SK-N-SH (cell line): ENCODE measurements around the gene PPP1R1B. TPM values are rescaled to one million over a fixed set of nuclear protein-coding genes. Genes with fewer than 3 reads are reported as not detected.

ENCODE experiments used
- CTCF ChIA-PET: fragments of 300-600, 350-600 bp; formaldehyde crosslinking; extraction: SDS; loops from one replicate; lab custom pipeline; 2021; lab: Yijun Ruan, JAX
- POLR2A ChIA-PET: fragments of 350-600 bp; sonication (Branson Sonifier 250); formaldehyde crosslinking; extraction: SDS; loops from one replicate; lab custom pipeline; 2020; ENCODE audit warnings: antibody characterized with exemption, inconsistent platforms; lab: Yijun Ruan, JAX
- DNase-seq: peaks from one replicate; pipeline ENCODE4 v3.0.0; 2012
- H2AFZ ChIP-seq: fragments of 200-600 bp; sonication (generic); 2 replicates; pipeline ENCODE4 v1.8.1; 2016; ENCODE audit warnings: antibody characterized with exemption, mild to moderate bottlenecking, low read depth
- H3F3A ChIP-seq: fragments of 200-600 bp; sonication (generic); replicated peaks from 2 replicates; pipeline ENCODE3; 2016; ENCODE audit warnings: antibody characterized with exemption, mild to moderate bottlenecking; ENCODE audit not compliant: insufficient read depth
- H3K27ac ChIP-seq, 2 experiments: fragments of 200-500 bp in 1 of 2; fragments of 200-600 bp in 1 of 2; sonication (Bioruptor generic) in 1 of 2; sonication (generic), shearing (Covaris generic) in 1 of 2; 2 replicates each; pipeline versions ENCODE4 v1.5.1 to v1.6.1; 2014 to 2016; ENCODE audit warnings: low read depth in 2 of 2, inconsistent platforms in 1 of 2, low read length in 1 of 2, mild to moderate bottlenecking in 1 of 2, mixed read lengths in 1 of 2
- H3K27me3 ChIP-seq: fragments of 200-600 bp; sonication (generic), shearing (Covaris generic); 2 replicates; pipeline ENCODE4 v1.6.1; 2016; ENCODE audit warnings: mixed run types; ENCODE audit not compliant: insufficient read depth
- H3K36me3 ChIP-seq, 2 experiments: fragments of 200-500 bp in 1 of 2; fragments of 200-600 bp in 1 of 2; sonication (Bioruptor generic) in 1 of 2; sonication (generic) in 1 of 2; replicated peaks in 1 of 2; 2 replicates each; pipeline versions ENCODE3 to v1.5.1; 2014 to 2016; ENCODE audit warnings: low read length in 1 of 2, mild to moderate bottlenecking in 1 of 2; ENCODE audit not compliant: insufficient read depth in 2 of 2, control insufficient read depth in 1 of 2
- H3K4me1 ChIP-seq, 2 experiments: fragments of 200-500 bp in 1 of 2; fragments of 200-600 bp in 1 of 2; sonication (Bioruptor generic) in 1 of 2; sonication (generic), shearing (Covaris generic) in 1 of 2; 2 replicates each; pipeline versions ENCODE4 v1.5.1 to v1.6.1; 2014 to 2016; ENCODE audit warnings: low read depth in 1 of 2, low read length in 1 of 2, mixed run types in 1 of 2; ENCODE audit not compliant: insufficient read depth in 2 of 2, control insufficient read depth in 1 of 2
- H3K4me2 ChIP-seq: fragments of 200-600 bp; sonication (generic), shearing (Covaris generic); 2 replicates; pipeline ENCODE4 v1.6.1; 2017; ENCODE audit warnings: mixed run types
- H3K4me3 ChIP-seq, 2 experiments: fragments of 200-500 bp in 1 of 2; fragments of 200-600 bp in 1 of 2; sonication (Bioruptor generic) in 1 of 2; sonication (generic), shearing (Covaris generic) in 1 of 2; 2 replicates each; pipeline versions ENCODE4 v1.5.1 to v1.8.1; 2014 to 2016; ENCODE audit warnings: low read depth in 2 of 2, inconsistent platforms in 1 of 2, low read length in 1 of 2, mild to moderate bottlenecking in 1 of 2, mixed read lengths in 1 of 2, moderate library complexity in 1 of 2
- H3K79me2 ChIP-seq: fragments of 200-600 bp; sonication (generic); 2 replicates; pipeline ENCODE4 v1.8.1; 2017; ENCODE audit warnings: mild to moderate bottlenecking; ENCODE audit not compliant: insufficient read depth
- H3K9ac ChIP-seq: fragments of 200-600 bp; sonication (generic); 2 replicates; pipeline ENCODE4 v1.6.1; 2017; ENCODE audit warnings: mixed run types
- H3K9me2 ChIP-seq: fragments of 200-600 bp; sonication (generic); 2 replicates; pipeline ENCODE4 v1.6.1; 2017; ENCODE audit warnings: mixed run types
- H3K9me3 ChIP-seq: fragments of 200-600 bp; sonication (generic); 2 replicates; pipeline ENCODE4 v1.6.1; 2017; ENCODE audit warnings: mixed run types, mild to moderate bottlenecking, moderate library complexity
- H4K20me1 ChIP-seq: fragments of 200-600 bp; sonication (generic); 2 replicates; pipeline ENCODE4 v1.6.1; 2017; ENCODE audit warnings: mild to moderate bottlenecking, mixed run types; ENCODE audit not compliant: insufficient read depth
- EZH2phosphoT487 ChIP-seq: fragments of 200-600 bp; sonication (generic); IDR thresholded peaks from 2 replicates; pipeline ENCODE4 v1.6.1; 2017; ENCODE audit warnings: low read depth, mixed run types, mild to moderate bottlenecking, antibody characterized with exemption, moderate library complexity, borderline replicate concordance
- FOSL2 ChIP-seq: IDR thresholded peaks from 2 replicates; pipeline ENCODE4 v1.4.0; 2012; ENCODE audit warnings: low read depth, mild to moderate bottlenecking, moderate library complexity, borderline replicate concordance
- FOXM1 ChIP-seq: IDR thresholded peaks from 2 replicates; pipeline ENCODE4 v1.4.0; 2012; ENCODE audit warnings: low read depth, mild to moderate bottlenecking
- GABPA ChIP-seq: IDR thresholded peaks from 2 replicates; pipeline ENCODE4 v1.4.0; 2012; ENCODE audit warnings: low read depth, mild to moderate bottlenecking
- MAX ChIP-seq: IDR thresholded peaks from 2 replicates; pipeline ENCODE4 v1.4.0; 2012; ENCODE audit warnings: low read depth
- MXI1 ChIP-seq: IDR thresholded peaks from 2 replicates; pipeline ENCODE4 v1.6.1; 2012; ENCODE audit warnings: mild to moderate bottlenecking, low read depth, low read length, improper control_type of control experiment
- NFIC ChIP-seq: IDR thresholded peaks from 2 replicates; pipeline ENCODE4 v1.4.0; 2012; ENCODE audit warnings: borderline replicate concordance
- NRF1 ChIP-seq: IDR thresholded peaks from 2 replicates; pipeline ENCODE4 v1.6.1; 2012; ENCODE audit warnings: low read depth, mild to moderate bottlenecking, low read length
- POLR2AphosphoS5 ChIP-seq: IDR thresholded peaks from 2 replicates; pipeline ENCODE4 v1.6.1; 2012; ENCODE audit warnings: low read depth, low read length
- RAD21 ChIP-seq: IDR thresholded peaks from 2 replicates; pipeline ENCODE4 v1.6.1; 2012; ENCODE audit warnings: mild to moderate bottlenecking, low read length
- RCOR1 ChIP-seq: fragments of 150-350 bp; IDR thresholded peaks from 2 replicates; pipeline ENCODE4 v1.6.1; 2017; ENCODE audit warnings: antibody characterized with exemption, low read length
- SMC3 ChIP-seq: IDR thresholded peaks from 2 replicates; pipeline ENCODE4 v1.6.1; 2012; ENCODE audit warnings: low read depth, low read length, improper control_type of control experiment
- TAF1 ChIP-seq: IDR thresholded peaks from 2 replicates; pipeline ENCODE4 v1.6.1; 2012; ENCODE audit warnings: low read depth, mild to moderate bottlenecking, low read length, moderate library complexity, borderline replicate concordance
- TCF12 ChIP-seq: IDR thresholded peaks from 2 replicates; pipeline ENCODE4 v1.4.0; 2012
- USF1 ChIP-seq: IDR thresholded peaks from 2 replicates; pipeline ENCODE4 v1.4.0; 2012; ENCODE audit warnings: low read depth, borderline replicate concordance
- USF2 ChIP-seq: fragments of 150-350 bp; IDR thresholded peaks from 2 replicates; pipeline ENCODE4 v1.6.1; 2017; ENCODE audit warnings: antibody characterized with exemption, low read length, low read depth, borderline replicate concordance
- WGBS: methylation state at CpG from one replicate; pipeline ENCODE4 v1.1.6; 2017; ENCODE audit warnings: low lambda C conversion rate; 5-methylcytosine and 5-hydroxymethylcytosine counted together
- polyA plus RNA-seq, 3 experiments: library from polyadenylated mRNA; depleted of rRNA; stranded (reverse); fragments of >200 nt; gene quantifications; 2 replicates each; pipeline ENCODE4 v1.2.3, GENCODE V29; 2012

The PPP1R1B gene
- polyA plus RNA-seq, 1 of the 3 experiments (the other 2 are of a cell fraction): 0.07 TPM

- no peak overlapping the region for H3K9ac ChIP-seq
- H3K9me3 ChIP-seq: no peaks in the 10 kb centered on the region
- no peak overlapping the region for H3K4me2 ChIP-seq
- CTCF ChIA-PET: interaction anchor here (1.5 to 15.0 kb wide), 4 partner anchors 8 to 55 kb away, joined by 5 to 279 read pairs (median 22); partner anchors contain the start of genes PNMT and PPP1R1B
- no peak overlapping the region for H2AFZ ChIP-seq
- DNase-seq: no peak
- H3K27me3 ChIP-seq: no peaks in the 10 kb centered on the region
- no peak for TF ChIP-seq GABPA
- TF ChIP-seq, all 33 proteins: peak for 0
- WGBS: 88% methylated on average over 9 of the region's 13 CpGs
- H3K4me3 ChIP-seq: no peak overlapping the region
- POLR2A ChIA-PET: interaction anchor here (1.1 kb wide), 1 partner anchor 9 kb away, joined by 4 read pairs; the partner anchor contains the start of gene PGAP3
- no peaks in the 10 kb centered on the region for H3F3A ChIP-seq
- H3K27ac ChIP-seq: no peak overlapping the region
- H3K79me2 ChIP-seq: no peaks in the 10 kb centered on the region
- no peaks in the 10 kb centered on the region for H4K20me1 ChIP-seq
- no peaks in the 10 kb centered on the region for H3K4me1 ChIP-seq
- H3K9me2 ChIP-seq: no peaks in the 10 kb centered on the region
- H3K36me3 ChIP-seq: no peaks in the 10 kb centered on the region
These were observed 51.8 kb downstream of the PPP1R1B start for GRCh38 chr17:39678340-39679116.

- Histone ChIP-seq H3K27ac (no peak overlapping the region), H3K27me3 (no peaks in the 10 kb centered on the region), H3F3A (no peaks in the 10 kb centered on the region), H4K20me1 (no peaks in the 10 kb centered on the region), H3K9me3 (no peaks in the 10 kb centered on the region), H3K79me2 (no peaks in the 10 kb centered on the region), H3K4me2 (no peak overlapping the region), H3K36me3 (no peaks in the 10 kb centered on the region), H2AFZ (no peak overlapping the region), H3K4me1 (no peaks in the 10 kb centered on the region), H3K9ac (no peak overlapping the region), H3K9me2 (no peaks in the 10 kb centered on the region), H3K4me3 (no peak overlapping the region)
- no peak for DNase-seq
- TF ChIP-seq NFIC (no peak), SMC3 (no peak), USF2 (no peak), MAX (no peak), RAD21 (no peak), FOXM1 (no peak), FOSL2 (no peak), POLR2AphosphoS5 (no peak), EZH2phosphoT487 (no peak), USF1 (no peak), MXI1 (no peak), TAF1 (no peak), RCOR1 (no peak), NRF1 (no peak), TCF12 (no peak)
- WGBS: 84% methylated on average over 10 of the region's 12 CpGs
- POLR2A ChIA-PET: interaction anchor here (1.1 kb wide), 1 partner anchor 8 kb away, joined by 4 read pairs; the partner anchor contains the start of gene PGAP3
- CTCF ChIA-PET: interaction anchor here (0.6 to 15.0 kb wide), 6 partner anchors 9 to 220 kb away, joined by 3 to 279 read pairs (median 4); partner anchors contain the start of genes PNMT and PPP1R1B
These were observed 52.9 kb downstream of the PPP1R1B start for GRCh38 chr17:39679521-39680192.
